ENCODE data around the gene UNC5CL. TPM values are rescaled to one million over a fixed set of nuclear protein-coding genes. Genes with fewer than 3 reads are reported as not detected.

The UNC5CL gene
- total RNA-seq, 1 experiment from 2014 or later: 0.11 TPM

DNA sequence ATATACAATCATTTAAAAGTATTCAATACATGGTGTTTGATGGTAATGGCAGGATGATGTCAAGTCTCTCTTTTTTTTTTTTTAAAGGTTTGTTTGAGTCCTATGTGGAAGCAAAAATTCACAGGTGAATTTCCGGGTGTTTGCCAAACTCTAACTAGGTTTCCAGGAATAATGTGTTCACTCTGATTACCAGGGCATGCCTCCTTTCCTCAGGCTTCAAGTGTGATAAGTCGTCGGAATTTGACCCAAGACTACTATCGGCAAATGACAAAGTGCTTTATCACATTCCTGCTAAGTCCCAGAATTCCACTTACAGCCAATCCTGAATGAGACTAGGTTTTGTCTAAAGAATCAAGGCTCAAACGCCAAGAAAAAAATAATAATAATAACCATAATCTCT is 25.8 kb upstream of the UNC5CL start:
- no peak for DNase-seq (ENCODE audit: low read depth)

- no peak for DNase-seq (ENCODE audit: low read depth)
These were observed 24.9 kb upstream of the UNC5CL start for GRCh38 chr6:41063884-41064285.

- no peak for DNase-seq (ENCODE audit: low read depth)
These were observed 23.0 kb upstream of the UNC5CL start for GRCh38 chr6:41062056-41062455.

DNA sequence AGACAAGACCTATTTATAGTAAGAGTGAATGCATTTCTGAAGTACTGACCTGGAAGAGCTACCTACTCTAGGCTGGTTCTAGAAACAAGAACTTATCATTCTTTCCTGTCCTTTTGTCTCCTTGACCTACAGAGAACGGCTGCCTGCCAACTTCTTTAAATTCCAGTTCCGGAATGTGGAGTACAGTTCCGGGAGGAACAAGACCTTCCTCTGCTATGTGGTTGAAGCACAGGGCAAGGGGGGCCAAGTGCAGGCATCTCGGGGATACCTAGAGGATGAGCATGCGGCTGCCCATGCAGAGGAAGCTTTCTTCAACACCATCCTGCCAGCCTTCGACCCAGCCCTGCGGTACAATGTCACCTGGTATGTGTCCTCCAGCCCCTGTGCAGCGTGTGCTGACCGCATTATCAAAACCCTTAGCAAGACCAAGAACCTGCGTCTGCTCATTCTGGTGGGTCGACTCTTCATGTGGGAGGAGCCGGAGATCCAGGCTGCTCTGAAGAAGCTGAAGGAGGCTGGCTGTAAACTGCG is 22.2 kb upstream of the UNC5CL start:
- no peak for DNase-seq (ENCODE audit: low read depth)

DNA sequence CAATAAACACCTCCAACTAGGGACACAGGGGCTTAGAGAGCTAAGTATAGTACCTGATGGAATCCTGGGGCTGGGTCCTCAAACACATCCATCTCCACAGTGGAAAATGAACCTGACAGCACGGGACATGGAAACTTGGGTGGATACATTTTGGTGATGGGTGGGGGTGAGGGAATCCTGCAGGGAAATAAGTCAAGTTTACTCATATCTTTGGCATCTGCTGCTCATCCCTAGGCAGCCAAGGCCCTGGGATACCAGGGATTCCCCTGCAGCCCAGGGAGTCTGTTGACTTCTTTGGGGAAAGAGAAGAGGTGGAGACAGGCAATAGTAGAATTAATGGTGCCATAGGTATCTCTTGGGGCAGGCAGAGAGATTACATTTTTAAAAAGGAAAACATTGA is 20.5 kb upstream of the UNC5CL start:
- DNase-seq (ENCODE audit: low read depth): no peak

- no peak for DNase-seq (ENCODE audit: low read depth)
These were observed 19.8 kb upstream of the UNC5CL start for GRCh38 chr6:41058783-41059181.

DNA sequence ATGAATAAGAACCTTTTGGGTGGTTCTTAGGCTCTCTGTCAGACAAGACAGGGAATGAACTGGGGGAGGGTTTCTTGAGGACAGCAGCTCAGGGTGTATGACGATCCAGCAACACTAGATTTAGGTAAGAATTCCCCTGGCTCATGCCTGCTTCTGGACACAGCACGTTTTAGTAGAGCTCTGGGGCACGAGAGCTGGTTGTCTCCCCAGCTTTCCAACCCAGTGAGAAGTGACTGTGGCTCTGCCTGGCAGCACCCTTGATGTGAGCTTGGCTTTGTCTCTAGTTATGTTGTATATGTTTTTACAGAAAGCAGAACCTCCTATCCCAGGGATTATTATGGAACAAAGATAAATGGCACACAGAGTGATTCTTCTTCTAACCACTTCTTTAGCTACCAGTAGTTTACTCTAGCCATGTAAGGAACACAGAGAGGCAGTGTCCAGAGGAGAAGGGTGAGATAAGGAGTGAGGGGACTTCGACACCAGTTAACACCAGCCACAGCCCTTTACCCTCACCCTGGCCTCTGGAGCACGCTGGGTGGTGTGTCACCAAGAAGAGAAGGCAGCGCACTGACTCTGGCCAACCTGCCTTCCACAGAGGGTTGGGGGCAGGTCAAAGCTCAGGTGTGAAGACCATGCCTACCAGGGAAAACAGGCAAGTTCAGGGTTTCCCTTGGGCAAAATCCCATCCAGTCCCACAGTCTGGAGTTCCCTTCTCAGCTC is 17.9 kb upstream of the UNC5CL start:
- no peak for DNase-seq (ENCODE audit: low read depth)

DNA sequence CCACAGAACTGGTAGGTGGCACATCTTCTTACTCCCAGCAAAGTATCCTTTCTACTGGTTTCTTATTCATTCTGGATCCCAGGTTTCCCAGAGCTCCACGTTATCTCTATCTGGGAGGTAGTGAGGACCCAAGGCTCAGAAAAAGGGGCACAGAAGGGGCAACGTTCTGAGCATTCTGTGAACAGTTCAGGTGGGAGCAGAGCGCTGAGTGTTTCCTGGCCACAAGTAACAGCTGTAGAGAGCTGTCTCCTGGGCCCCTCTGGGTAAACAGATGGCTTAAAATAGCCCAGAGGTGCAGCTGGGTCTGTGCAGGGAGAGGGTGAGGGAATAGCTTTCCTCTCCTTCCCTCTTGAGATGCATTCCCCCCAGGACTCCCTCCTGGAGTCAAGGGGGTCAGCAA is 16.1 kb upstream of the UNC5CL start:
- no peak for DNase-seq (ENCODE audit: low read depth)

DNA sequence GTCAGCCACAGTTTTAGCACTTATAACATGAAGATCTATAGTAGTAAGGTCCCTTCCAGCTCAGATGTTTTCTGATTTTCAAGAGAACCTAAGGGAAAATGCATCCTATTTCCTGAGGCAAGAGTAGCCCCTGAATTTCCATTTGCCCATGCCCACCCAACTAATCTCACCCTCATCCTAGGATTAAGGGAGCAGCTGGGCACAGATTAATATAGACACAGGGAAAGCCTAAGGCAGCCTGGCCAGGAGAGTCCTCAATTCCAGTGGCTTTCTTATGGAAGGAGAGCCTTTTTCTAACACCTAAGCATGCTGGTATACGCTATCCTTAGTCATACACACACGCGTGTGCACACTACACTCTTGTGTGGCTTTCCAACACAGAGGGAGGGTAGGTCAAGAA is 15.5 kb upstream of the UNC5CL start:
- DNase-seq (ENCODE audit: low read depth): no peak

DNA sequence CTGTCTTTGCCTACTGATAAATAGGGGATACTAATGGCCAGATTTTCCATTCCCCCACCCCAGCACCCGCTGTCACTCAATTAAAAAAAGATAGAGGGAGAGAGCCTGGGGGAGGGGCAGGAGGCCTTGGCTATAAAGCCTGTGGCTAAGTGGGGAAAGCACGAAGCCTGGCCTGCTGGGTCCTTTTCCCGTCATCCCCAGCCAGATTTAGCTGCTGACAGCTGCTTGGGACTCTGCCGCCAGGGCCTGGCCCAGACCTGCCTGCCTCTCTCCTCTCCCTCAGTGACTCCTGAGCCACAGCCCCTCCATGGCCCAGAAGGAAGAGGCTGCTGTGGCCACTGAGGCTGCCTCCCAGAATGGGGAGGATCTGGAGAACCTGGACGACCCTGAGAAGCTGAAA is 14.0 kb upstream of the UNC5CL start, which contains the start of gene APOBEC2:
APOBEC2 (plus strand) TSS at position 162 of the 400 bp plus-strand sequence; CDS start at position 308, 146 bp downstream.
- DNase-seq (ENCODE audit: low read depth): no peak

DNA sequence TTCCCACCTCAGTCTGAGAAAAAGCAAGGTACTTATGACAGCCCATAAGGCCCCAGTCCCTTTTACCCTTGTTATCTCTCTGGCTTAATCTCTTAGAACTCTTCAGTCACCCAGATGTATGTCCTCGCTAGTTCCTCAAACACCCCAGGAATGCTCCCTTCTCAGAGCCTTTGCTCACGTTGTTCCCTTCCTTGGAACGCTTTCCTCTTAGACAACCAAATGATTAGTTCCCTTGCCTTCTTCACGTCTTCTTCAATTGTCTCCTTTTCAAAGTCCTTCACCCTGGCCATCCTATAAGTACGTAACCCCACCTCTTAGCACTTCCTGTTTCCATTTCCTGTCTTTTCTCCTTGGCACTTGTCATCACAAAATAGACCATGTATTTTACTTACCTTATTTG is 12.9 kb upstream of the UNC5CL start:
- DNase-seq (ENCODE audit: low read depth): no peak

DNA sequence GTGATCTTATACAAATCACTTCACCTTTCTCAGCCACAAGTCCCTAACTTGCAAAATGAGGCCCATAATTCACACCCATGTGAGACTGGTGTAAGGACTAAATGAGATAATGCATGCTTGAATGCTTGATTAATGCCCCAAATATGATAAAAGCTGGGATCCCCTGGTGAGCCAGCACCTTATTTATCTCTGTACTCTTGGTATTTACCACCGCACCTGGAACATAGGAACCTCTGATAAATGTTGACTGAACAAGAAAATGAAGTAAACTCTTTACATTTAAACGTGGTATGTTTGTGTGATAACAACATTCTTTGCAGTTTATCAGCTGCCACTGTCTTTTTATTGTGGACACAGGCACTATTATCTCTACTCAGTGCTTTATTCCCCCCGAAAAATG is 11.5 kb upstream of the UNC5CL start:
- DNase-seq (ENCODE audit: low read depth): no peak

DNA sequence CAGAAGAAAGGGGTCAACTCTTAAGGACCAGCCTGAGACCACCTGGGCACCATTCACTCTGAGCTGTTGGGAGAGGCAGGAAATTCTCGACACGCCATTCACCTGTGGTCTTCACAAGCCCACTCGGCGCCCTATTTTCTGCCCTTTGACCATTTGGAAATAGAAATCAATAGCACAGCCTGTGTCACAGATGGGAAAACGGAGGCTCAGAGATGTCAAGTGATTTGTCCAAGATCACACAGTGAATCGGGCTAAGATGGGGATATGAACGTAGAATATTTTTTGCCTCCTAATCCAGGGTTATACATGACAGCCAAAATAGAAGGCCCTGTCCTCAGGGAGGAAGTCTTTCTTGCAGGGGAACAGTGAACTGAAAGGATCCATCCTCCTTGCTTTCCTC is 10.9 kb upstream of the UNC5CL start:
- DNase-seq (ENCODE audit: low read depth): no peak

DNA sequence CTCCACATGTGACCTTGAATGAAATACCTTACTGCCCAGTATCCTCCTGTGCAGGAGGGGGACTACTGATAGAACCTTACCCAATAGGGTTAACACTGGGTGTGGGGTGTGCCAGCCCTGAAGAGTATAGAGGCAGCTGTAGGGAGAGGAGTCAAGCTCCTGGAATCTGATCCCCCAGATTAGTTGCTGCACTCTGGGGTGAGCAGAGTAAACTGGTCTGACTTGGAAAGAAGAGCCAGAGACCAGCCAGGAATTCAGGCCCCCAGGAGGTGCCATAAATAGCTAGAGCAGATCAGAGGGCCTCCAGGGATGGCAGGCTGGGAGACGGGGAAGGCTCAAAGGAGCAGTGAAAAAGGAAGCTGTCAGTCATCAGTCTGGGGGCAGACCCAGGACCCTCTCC is 10.5 kb upstream of the UNC5CL start:
- no peak for DNase-seq (ENCODE audit: low read depth)

DNA sequence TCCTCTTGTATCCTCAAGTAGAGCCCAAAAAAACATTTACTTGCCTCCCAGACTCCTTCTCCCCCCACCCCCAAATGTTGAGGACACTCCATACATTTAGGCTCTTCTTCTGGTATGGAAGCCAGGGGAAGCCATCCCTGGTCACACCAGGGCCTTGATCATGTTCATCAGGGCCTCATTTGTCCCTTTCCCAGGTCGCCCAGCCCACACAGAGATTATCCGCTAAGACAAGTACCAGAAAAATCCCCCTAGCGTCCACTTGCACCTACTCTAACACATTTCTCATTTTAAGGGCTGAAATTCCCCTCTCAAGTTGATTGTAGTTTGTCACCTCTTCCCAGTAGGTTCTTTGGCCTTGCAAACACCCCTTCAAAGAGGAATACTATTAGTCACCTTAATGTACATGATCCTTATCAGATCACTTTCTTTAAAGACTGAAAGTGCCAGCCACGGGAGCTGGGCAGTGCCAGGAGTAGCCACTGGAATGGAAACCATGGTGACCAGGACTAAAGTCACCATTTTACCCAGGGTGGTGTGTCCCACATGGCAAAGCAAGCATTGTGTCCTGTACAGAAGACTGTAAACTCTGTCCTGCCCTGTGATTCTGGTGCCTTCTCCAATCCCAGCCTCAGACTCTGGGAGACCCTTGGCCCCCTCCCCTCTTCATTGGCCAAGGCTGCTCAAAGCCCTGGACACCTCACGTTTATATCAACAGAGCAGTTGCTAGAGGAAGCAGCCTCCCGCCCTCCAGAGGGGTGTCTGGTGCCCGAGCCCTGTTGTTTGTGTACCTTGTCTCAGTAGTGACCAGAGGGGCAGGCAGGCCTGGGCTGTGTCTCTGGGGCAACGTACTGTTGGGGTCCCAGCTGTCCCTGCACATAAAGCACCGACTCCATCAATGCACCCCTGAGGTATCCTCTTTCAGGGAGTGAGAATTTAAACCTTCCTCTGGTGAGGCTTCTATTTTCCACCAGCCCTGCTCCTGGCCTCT is 9.0 kb upstream of the UNC5CL start:
- DNase-seq (ENCODE audit: low read depth): no peak

- no peak for DNase-seq (ENCODE audit: low read depth)
These were observed 8.3 kb upstream of the UNC5CL start for GRCh38 chr6:41047306-41047705.

DNA sequence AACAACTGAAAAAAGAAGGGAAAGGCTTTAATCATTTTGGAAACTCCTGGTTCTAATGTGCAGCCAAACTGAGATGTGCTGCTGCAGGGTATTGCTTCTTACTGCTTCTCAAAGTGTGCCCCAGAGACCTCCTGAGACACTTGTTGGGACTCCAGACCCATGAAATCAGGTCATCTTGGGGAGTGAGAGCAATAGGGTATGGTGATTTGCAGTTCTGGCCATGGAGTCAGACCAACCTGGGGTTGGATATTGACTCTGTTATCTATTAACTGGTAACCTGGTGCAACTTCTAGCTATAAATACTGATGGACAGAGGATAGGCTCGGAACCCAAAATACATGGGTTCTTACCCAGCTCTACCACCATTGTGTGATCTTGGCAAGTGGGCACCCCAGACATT is 7.1 kb upstream of the UNC5CL start:
- DNase-seq (ENCODE audit: low read depth): no peak

GRCh38 chr6:41045664-41046063 is 6.6 kb upstream of the UNC5CL start:
- DNase-seq (ENCODE audit: low read depth): no peak

DNA sequence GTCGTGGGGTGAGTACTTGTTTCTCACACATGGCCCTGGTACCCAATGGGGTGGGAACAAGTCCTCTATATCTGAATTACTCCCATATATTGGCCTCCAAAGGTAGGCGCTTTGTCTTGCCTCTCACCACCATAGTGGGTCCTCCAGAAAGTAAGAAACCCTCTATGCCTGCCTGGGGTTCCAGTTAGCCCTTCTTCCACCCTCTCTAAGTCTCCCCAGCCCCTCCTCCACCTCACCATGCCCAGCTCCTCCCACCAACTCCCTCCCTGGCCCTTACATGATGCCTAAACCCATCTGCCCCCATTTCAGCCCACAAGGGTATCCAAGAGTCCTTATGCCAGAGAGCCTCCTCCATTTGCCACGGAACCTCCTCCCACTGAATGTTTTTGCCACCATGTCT is 4.1 kb upstream of the UNC5CL start:
- no peak for DNase-seq (ENCODE audit: low read depth)

GRCh38 chr6:41042226-41043055 is 3.4 kb upstream of the UNC5CL start, which contains the start of gene TSPO2:
TSPO2 (plus strand) TSS chr6:41042467; CDS start chr6:41042986, 519 bp downstream.
- no peak for DNase-seq (ENCODE audit: low read depth)

DNA sequence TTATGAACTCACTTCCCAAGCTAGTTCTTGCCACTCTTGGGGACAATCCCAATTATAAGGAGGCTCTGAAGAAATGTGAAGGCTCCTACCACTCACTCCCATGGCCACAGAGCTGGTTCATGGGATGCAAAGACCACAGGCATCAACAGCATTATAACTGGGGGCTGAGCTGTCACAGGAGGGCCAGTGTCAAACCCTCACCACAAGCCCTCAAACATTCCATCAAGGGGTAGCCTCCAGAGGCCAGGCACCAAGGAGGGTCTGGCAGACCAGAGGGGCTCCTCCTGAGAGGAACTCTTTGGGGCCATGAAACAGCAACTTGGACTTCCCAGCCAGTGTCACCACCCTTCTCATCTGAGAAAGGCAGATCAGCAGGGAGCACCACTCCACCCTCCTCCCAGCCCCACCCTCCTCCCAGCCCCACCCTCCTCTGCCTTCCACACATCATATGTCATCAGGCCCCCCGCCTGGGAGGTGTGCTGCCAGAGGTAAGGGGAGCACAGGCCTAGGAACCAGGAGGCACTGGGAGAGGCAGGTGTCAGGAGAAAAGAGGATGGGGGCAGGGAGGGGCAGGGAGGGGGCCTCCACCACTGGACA is 2.0 kb upstream of the UNC5CL start:
- no peak for DNase-seq (ENCODE audit: low read depth)

All from Daoy (cell line).